Left lung (tissue), 10 donors: Measurements from ENCODE around the gene DNAL4. TPM values are rescaled to one million over a fixed set of nuclear protein-coding genes. Genes with fewer than 3 reads are reported as not detected.

Experiments used
- ATAC-seq: fragments of 200-7000 bp; cut with Tn5 transposase; one replicate; pipeline ENCODE4 v1.9.1; 2020; ENCODE audit warnings: moderate library complexity
- DNase-seq, 4 donors: peaks; one replicate each; pipeline ENCODE4 v3.0.0-alpha.2; 2013 to 2020
- H3K27ac ChIP-seq, 2 donors: fragments of 200-600 bp; sonication (generic) in 1 of 2; one replicate each; pipeline versions ENCODE4 v1.5.0 to v1.8.0; 2020 to 2021
- H3K27me3 ChIP-seq, 2 donors: fragments of 200-600 bp; sonication (generic) in 1 of 2; one replicate each; pipeline versions ENCODE4 v1.5.0 to v1.8.0; 2020 to 2021
- H3K36me3 ChIP-seq, 2 donors: fragments of 200-600 bp; sonication (generic) in 1 of 2; one replicate each; pipeline versions ENCODE4 v1.5.0 to v1.8.0; 2020 to 2021
- H3K4me1 ChIP-seq, 2 donors: fragments of 200-600 bp; one replicate each; pipeline ENCODE4 v1.8.0; 2021
- H3K4me3 ChIP-seq, 2 donors: fragments of 200-600 bp; sonication (generic) in 1 of 2; one replicate each; pipeline versions ENCODE4 v1.5.0 to v1.8.0; 2020 to 2021; ENCODE audit warnings: mild to moderate bottlenecking in 1 of 2
- H3K9me3 ChIP-seq, 2 donors: fragments of 200-600 bp; sonication (generic) in 1 of 2; one replicate each; pipeline versions ENCODE4 v1.5.0 to v1.8.0; 2020 to 2021
- intact Hi-C, 2 donors: fragments of 100-400 bp; cut with DNase I; formaldehyde crosslinking; loops; one replicate each; pipeline versions ENCODE4 v1.11.2 to v1.14.2; 2022
- polyA plus RNA-seq, 6 donors: library from polyadenylated mRNA; unstranded; fragments of 120-200 nt; gene quantifications; one replicate each; pipeline ENCODE4 v1.2.1, GENCODE V29; 2013; ENCODE audit not compliant: insufficient read length in 6 of 6
- total RNA-seq, 2 donors: library from RNA; stranded (reverse); fragmentation: NEBNext Ultra II Directional; extraction: Animal tissue kit (Norgen Biotek cat#: 25700); gene quantifications; one replicate each; pipeline ENCODE4 v1.2.1, GENCODE V29; 2021
- TF ChIP-seq, protein P1 (sequence below), 2 donors: fragments of 200-600 bp; sonication (generic) in 1 of 2; IDR thresholded peaks; one replicate each; pipeline versions ENCODE4 v1.5.0 to v1.8.0; 2021; ENCODE audit warnings: antibody characterized with exemption in 2 of 2
- donor health status: DM: no; HTN: yes; CAD: no.
- donor health status: DM: no; HTN: no; CAD: no.

The DNAL4 gene
- total and polyA plus RNA-seq, 8 donors: 16.3 to 36.4 (median 34.0) TPM

DNA sequence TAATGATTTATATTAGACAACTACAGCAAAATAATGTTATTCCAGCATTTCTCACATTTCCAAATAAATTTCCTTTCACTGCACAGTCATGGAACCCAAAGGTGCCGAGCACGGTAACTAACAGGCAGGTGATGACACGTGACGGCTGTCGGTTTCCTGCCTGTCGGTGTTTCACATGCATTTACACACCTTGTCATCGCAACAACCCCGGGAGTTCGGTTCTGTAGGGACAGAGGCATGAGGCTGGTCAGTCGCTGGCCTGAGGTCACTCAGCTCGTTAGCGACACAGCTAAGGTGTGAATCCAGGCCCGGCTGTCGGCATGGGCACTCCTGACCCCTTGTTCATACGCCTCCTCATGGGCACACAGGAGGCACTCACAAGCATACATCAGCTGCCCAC lies 9.9 kb downstream of the DNAL4 start:
- Histone ChIP-seq H3K27ac (no peak overlapping the region), H3K4me1 (peaks cover 3 to 23% of the 10 kb centered on the region in 2 donors), H3K9me3 (no peaks in the 10 kb centered on the region), H3K27me3 (no peaks in the 10 kb centered on the region), H3K36me3 (peaks cover 0 to 26% of the 10 kb centered on the region in 2 donors), H3K4me3 (no peak overlapping the region)
- intact Hi-C loops: no loop called here
- TF ChIP-seq, protein P1, sequence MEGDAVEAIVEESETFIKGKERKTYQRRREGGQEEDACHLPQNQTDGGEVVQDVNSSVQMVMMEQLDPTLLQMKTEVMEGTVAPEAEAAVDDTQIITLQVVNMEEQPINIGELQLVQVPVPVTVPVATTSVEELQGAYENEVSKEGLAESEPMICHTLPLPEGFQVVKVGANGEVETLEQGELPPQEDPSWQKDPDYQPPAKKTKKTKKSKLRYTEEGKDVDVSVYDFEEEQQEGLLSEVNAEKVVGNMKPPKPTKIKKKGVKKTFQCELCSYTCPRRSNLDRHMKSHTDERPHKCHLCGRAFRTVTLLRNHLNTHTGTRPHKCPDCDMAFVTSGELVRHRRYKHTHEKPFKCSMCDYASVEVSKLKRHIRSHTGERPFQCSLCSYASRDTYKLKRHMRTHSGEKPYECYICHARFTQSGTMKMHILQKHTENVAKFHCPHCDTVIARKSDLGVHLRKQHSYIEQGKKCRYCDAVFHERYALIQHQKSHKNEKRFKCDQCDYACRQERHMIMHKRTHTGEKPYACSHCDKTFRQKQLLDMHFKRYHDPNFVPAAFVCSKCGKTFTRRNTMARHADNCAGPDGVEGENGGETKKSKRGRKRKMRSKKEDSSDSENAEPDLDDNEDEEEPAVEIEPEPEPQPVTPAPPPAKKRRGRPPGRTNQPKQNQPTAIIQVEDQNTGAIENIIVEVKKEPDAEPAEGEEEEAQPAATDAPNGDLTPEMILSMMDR (IDR thresholded peaks at IDR 0.05): no peak
- ATAC-seq: no peak
- no peak for DNase-seq

GRCh38 chr22:38783095-38783615 lies 10.8 kb downstream of the DNAL4 start:
- no peaks in the 10 kb centered on the region for H3K27me3 ChIP-seq
- ATAC-seq (no peak), DNase-seq (no peak)
- TF ChIP-seq, protein P1 (IDR thresholded peaks at IDR 0.05): no peak
- H3K4me1 ChIP-seq: peaks cover 3 to 14% of the 10 kb centered on the region in 2 donors
- no peaks in the 10 kb centered on the region for H3K9me3 ChIP-seq
- H3K4me3 ChIP-seq: no peak overlapping the region
- intact Hi-C loops: no loop called here
- H3K36me3 ChIP-seq: peaks cover 0 to 34% of the 10 kb centered on the region in 2 donors
- no peak overlapping the region for H3K27ac ChIP-seq

DNA sequence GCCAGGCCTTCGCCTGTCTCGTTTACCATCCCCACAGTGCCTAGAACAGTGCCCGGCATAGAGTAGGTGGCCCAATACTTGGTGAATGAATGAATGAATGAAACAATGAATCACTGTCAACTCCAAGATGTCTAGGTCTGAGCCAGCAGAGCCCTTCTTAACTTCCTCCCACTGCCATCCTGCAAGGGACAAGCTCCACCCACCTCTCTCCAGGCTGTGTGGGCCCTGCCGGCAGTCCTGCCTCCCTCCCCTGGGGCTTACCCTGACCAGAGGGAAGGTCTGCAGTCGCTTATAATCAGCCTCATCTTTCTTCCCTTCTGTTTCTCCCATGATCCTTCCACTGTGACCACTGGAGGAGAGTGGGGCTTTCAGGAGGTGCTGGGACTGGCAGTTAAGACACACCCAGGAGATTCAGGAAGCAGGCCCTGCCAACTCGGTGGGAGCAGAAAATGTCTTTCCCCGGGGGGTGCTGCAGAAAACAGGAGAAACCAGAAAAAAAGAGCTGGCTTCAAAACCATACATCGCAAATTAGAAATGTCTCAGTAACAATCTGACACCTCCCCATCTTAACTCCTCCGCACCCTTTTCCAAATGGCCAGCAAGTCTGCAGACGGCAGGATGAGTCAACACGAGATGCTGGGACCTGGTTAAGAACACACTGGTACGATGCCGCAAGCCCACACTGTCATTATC lies 11.4 kb downstream of the DNAL4 start:
- ATAC-seq (peak; percentile 38), DNase-seq (no peak)
- intact Hi-C loops: no loop called here
- H3K27me3 ChIP-seq: no peaks in the 10 kb centered on the region
- no peak overlapping the region for H3K27ac ChIP-seq
- H3K36me3 ChIP-seq: peaks cover 0 to 34% of the 10 kb centered on the region in 2 donors
- peaks cover 0 to 10% of the 10 kb centered on the region in 2 donors for H3K4me1 ChIP-seq
- no peak overlapping the region for H3K4me3 ChIP-seq
- TF ChIP-seq, protein P1 (IDR thresholded peaks at IDR 0.05): no peak
- H3K9me3 ChIP-seq: no peaks in the 10 kb centered on the region

DNA sequence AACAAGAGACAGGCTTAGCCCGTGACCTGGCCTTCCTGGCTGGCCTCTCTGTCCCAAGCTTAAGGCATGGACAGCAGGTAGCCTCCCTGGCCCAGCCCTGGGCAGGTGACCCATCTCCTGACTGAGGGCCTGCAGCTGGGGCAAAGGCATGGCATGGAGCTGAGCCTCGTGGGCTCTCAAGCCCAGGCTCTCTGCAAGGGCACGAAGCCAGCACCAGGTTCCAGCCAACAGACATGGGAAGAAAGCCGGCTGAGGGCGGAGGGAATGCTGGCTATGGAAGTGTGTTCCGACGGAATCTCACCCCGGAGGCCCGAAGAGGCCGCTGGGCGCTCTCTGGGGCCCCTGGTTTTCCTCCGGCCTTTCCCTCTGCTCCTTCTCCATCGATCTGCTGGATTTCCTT lies 12.9 kb downstream of the DNAL4 start:
- H3K36me3 ChIP-seq: peaks cover 0 to 34% of the 10 kb centered on the region in 2 donors
- peaks cover 0 to 10% of the 10 kb centered on the region in 2 donors for H3K4me1 ChIP-seq
- DNase-seq (no peak), ATAC-seq (no peak)
- H3K4me3 ChIP-seq: no peak overlapping the region
- H3K27ac ChIP-seq: no peak overlapping the region
- TF ChIP-seq, protein P1 (IDR thresholded peaks at IDR 0.05): no peak
- intact Hi-C loops: no loop called here
- no peaks in the 10 kb centered on the region for H3K27me3 ChIP-seq
- H3K9me3 ChIP-seq: no peaks in the 10 kb centered on the region

GRCh38 chr22:38777087-38777671 lies 16.8 kb downstream of the DNAL4 start:
- TF ChIP-seq, protein P1 (IDR thresholded peaks at IDR 0.05): no peak
- no peaks in the 10 kb centered on the region for H3K9me3 ChIP-seq
- DNase-seq (no peak), ATAC-seq (no peak)
- peaks cover 0 to 2% of the 10 kb centered on the region in 2 donors for H3K4me1 ChIP-seq
- no peak overlapping the region for H3K27ac ChIP-seq
- no peaks in the 10 kb centered on the region for H3K27me3 ChIP-seq
- H3K36me3 ChIP-seq: peaks cover 0 to 34% of the 10 kb centered on the region in 2 donors
- intact Hi-C loops: loop anchor here in 1 of 2 donors (10.0 kb wide), 1 partner anchor 228 kb away; no protein-coding TSS in a partner anchor
- H3K4me3 ChIP-seq: no peak overlapping the region
